ENCODE data around the gene VIT. TPM values are rescaled to one million over a fixed set of nuclear protein-coding genes. Genes with fewer than 3 reads are reported as not detected.

VIT gene
- total and polyA plus RNA-seq, 3 experiments from 2014 or later = 0.08 TPM; not detected in 2

GRCh38 chr2:36743954-36744353 lies 47.4 kb downstream of the VIT start:
- Histone ChIP-seq H3K27me3 (ENCODE audit: insufficient read depth, low read length, poor library complexity, severe bottlenecking) (no peaks in the 10 kb centered on the region), H3K4me3 (ENCODE audit: low read length) (no peak overlapping the region), H3K9me3 (ENCODE audit: low read length) (no peaks in the 10 kb centered on the region), H3K4me1 (ENCODE audit: insufficient read depth, low read length) (no peaks in the 10 kb centered on the region), H3K27ac (ENCODE audit: low read depth, low read length) (no peak overlapping the region), H3K36me3 (ENCODE audit: insufficient read depth, low read length) (no peaks in the 10 kb centered on the region)
- Mint-ChIP-seq H3K9me3 (peaks cover 3 to 11% (median 5%) of the 10 kb centered on the region in 5 donors), H3K4me1 (peaks cover 0 to 6% (median 0%) of the 10 kb centered on the region in 3 donors), H3K36me3 (no peaks in the 10 kb centered on the region), H3K27ac (no peak overlapping the region), H3K27me3 (peaks cover 26 to 70% of the 10 kb centered on the region in 2 donors), H3K4me3 (no peak overlapping the region)
- DNase-seq = no peak
- CTCF ChIA-PET = no interaction called here
- POLR2A ChIA-PET = no interaction called here

GRCh38 chr2:36748166-36748565 lies 51.7 kb downstream of the VIT start:
- H3K27ac Mint-ChIP-seq = no peak overlapping the region
- POLR2A ChIA-PET = no interaction called here
- no peaks in the 10 kb centered on the region for H3K4me1 ChIP-seq (ENCODE audit: insufficient read depth, low read length)
- no peaks in the 10 kb centered on the region for H3K36me3 ChIP-seq (ENCODE audit: insufficient read depth, low read length)
- no peak overlapping the region for H3K4me3 Mint-ChIP-seq
- no peaks in the 10 kb centered on the region for H3K9me3 ChIP-seq (ENCODE audit: low read length)
- no peak overlapping the region for H3K4me3 ChIP-seq (ENCODE audit: low read length)
- H3K27me3 ChIP-seq (ENCODE audit: insufficient read depth, low read length, poor library complexity, severe bottlenecking) = no peaks in the 10 kb centered on the region
- H3K9me3 Mint-ChIP-seq = peaks cover 3 to 11% (median 5%) of the 10 kb centered on the region in 5 donors
- no peaks in the 10 kb centered on the region for H3K4me1 Mint-ChIP-seq
- H3K36me3 Mint-ChIP-seq = no peaks in the 10 kb centered on the region
- CTCF ChIA-PET = no interaction called here
- no peak overlapping the region for H3K27ac ChIP-seq (ENCODE audit: low read depth, low read length)
- peaks cover 35 to 75% of the 10 kb centered on the region in 2 donors for H3K27me3 Mint-ChIP-seq
- no peak for DNase-seq

GRCh38 chr2:36750101-36750500 lies 53.6 kb downstream of the VIT start:
- peaks cover 0 to 4% (median 0%) of the 10 kb centered on the region in 5 donors for H3K9me3 Mint-ChIP-seq

GRCh38 chr2:36753706-36754221 lies 57.3 kb downstream of the VIT start:
- H3K4me1 Mint-ChIP-seq = no peaks in the 10 kb centered on the region
- no peaks in the 10 kb centered on the region for H3K27me3 ChIP-seq (ENCODE audit: insufficient read depth, low read length, poor library complexity, severe bottlenecking)
- no peaks in the 10 kb centered on the region for H3K36me3 Mint-ChIP-seq
- H3K4me1 ChIP-seq (ENCODE audit: insufficient read depth, low read length) = no peaks in the 10 kb centered on the region
- H3K4me3 ChIP-seq (ENCODE audit: low read length) = no peak overlapping the region
- POLR2A ChIA-PET = no interaction called here
- H3K9me3 ChIP-seq (ENCODE audit: low read length) = no peaks in the 10 kb centered on the region
- H3K27ac Mint-ChIP-seq = no peak overlapping the region
- peaks cover 22 to 49% of the 10 kb centered on the region in 2 donors for H3K27me3 Mint-ChIP-seq
- no peak overlapping the region for H3K27ac ChIP-seq (ENCODE audit: low read depth, low read length)
- no peak for DNase-seq
- H3K9me3 Mint-ChIP-seq = peaks cover 0 to 1% (median 0%) of the 10 kb centered on the region in 5 donors
- CTCF ChIA-PET = no interaction called here
- H3K36me3 ChIP-seq (ENCODE audit: insufficient read depth, low read length) = no peaks in the 10 kb centered on the region
- no peak overlapping the region for H3K4me3 Mint-ChIP-seq

More at GRCh38 chr2:36750101-36750500, 53.6 kb downstream of the VIT start:
- Histone ChIP-seq H3K4me3 (ENCODE audit: low read length) (no peak overlapping the region), H3K36me3 (ENCODE audit: insufficient read depth, low read length) (no peaks in the 10 kb centered on the region), H3K4me1 (ENCODE audit: insufficient read depth, low read length) (no peaks in the 10 kb centered on the region), H3K9me3 (ENCODE audit: low read length) (no peaks in the 10 kb centered on the region), H3K27me3 (ENCODE audit: insufficient read depth, low read length, poor library complexity, severe bottlenecking) (no peaks in the 10 kb centered on the region), H3K27ac (ENCODE audit: low read depth, low read length) (no peak overlapping the region)
- Mint-ChIP-seq H3K36me3 (no peaks in the 10 kb centered on the region), H3K27ac (no peak overlapping the region), H3K4me3 (no peak overlapping the region), H3K27me3 (peaks cover 30 to 69% of the 10 kb centered on the region in 2 donors), H3K4me1 (no peaks in the 10 kb centered on the region)
- no peak for DNase-seq
- POLR2A ChIA-PET = no interaction called here
- CTCF ChIA-PET = no interaction called here

- DNase-seq = no peak
- POLR2A ChIA-PET = no interaction called here
These were observed 58.1 kb downstream of the VIT start for GRCh38 chr2:36754578-36754977.

GRCh38 chr2:36756438-36756837 lies 59.9 kb downstream of the VIT start:
- H3K9me3 Mint-ChIP-seq = peaks cover 0 to 1% (median 0%) of the 10 kb centered on the region in 5 donors
- peaks cover 17 to 34% of the 10 kb centered on the region in 2 donors for H3K27me3 Mint-ChIP-seq
- Histone ChIP-seq H3K4me1 (ENCODE audit: insufficient read depth, low read length) (no peaks in the 10 kb centered on the region), H3K36me3 (ENCODE audit: insufficient read depth, low read length) (no peaks in the 10 kb centered on the region), H3K27me3 (ENCODE audit: insufficient read depth, low read length, poor library complexity, severe bottlenecking) (no peaks in the 10 kb centered on the region), H3K27ac (ENCODE audit: low read depth, low read length) (no peak overlapping the region), H3K9me3 (ENCODE audit: low read length) (no peaks in the 10 kb centered on the region), H3K4me3 (ENCODE audit: low read length) (no peak overlapping the region)
- POLR2A ChIA-PET = no interaction called here
- H3K4me1 Mint-ChIP-seq = no peaks in the 10 kb centered on the region
- H3K27ac Mint-ChIP-seq = no peak overlapping the region
- no peak overlapping the region for H3K4me3 Mint-ChIP-seq
- CTCF ChIA-PET = no interaction called here
- H3K36me3 Mint-ChIP-seq = no peaks in the 10 kb centered on the region
- no peak for DNase-seq

More at GRCh38 chr2:36754578-36754977, 58.1 kb downstream of the VIT start:
- no peaks in the 10 kb centered on the region for H3K9me3 ChIP-seq (ENCODE audit: low read length)
- no peaks in the 10 kb centered on the region for H3K27me3 ChIP-seq (ENCODE audit: insufficient read depth, low read length, poor library complexity, severe bottlenecking)
- H3K9me3 Mint-ChIP-seq = peaks cover 0 to 1% (median 0%) of the 10 kb centered on the region in 5 donors
- no peak overlapping the region for H3K27ac ChIP-seq (ENCODE audit: low read depth, low read length)
- no peak overlapping the region for H3K27ac Mint-ChIP-seq
- H3K4me3 Mint-ChIP-seq = no peak overlapping the region
- CTCF ChIA-PET = no interaction called here
- H3K36me3 ChIP-seq (ENCODE audit: insufficient read depth, low read length) = no peaks in the 10 kb centered on the region
- H3K4me1 Mint-ChIP-seq = no peaks in the 10 kb centered on the region
- H3K36me3 Mint-ChIP-seq = no peaks in the 10 kb centered on the region
- H3K4me1 ChIP-seq (ENCODE audit: insufficient read depth, low read length) = no peaks in the 10 kb centered on the region
- peaks cover 15 to 41% of the 10 kb centered on the region in 2 donors for H3K27me3 Mint-ChIP-seq
- H3K4me3 ChIP-seq (ENCODE audit: low read length) = no peak overlapping the region

GRCh38 chr2:36762764-36763490 lies 66.4 kb downstream of the VIT start:
- no peak overlapping the region for H3K4me3 ChIP-seq (ENCODE audit: low read length)
- Mint-ChIP-seq H3K27ac (no peak overlapping the region), H3K4me3 (no peak overlapping the region), H3K36me3 (no peaks in the 10 kb centered on the region), H3K9me3 (peaks cover 0 to 3% (median 0%) of the 10 kb centered on the region in 5 donors), H3K27me3 (peaks cover 10 to 39% of the 10 kb centered on the region in 2 donors), H3K4me1 (no peaks in the 10 kb centered on the region)
- DNase-seq = no peak
- no peaks in the 10 kb centered on the region for H3K9me3 ChIP-seq (ENCODE audit: low read length)
- POLR2A ChIA-PET = no interaction called here
- no peaks in the 10 kb centered on the region for H3K4me1 ChIP-seq (ENCODE audit: insufficient read depth, low read length)
- CTCF ChIA-PET = no interaction called here
- H3K36me3 ChIP-seq (ENCODE audit: insufficient read depth, low read length) = no peaks in the 10 kb centered on the region
- no peak overlapping the region for H3K27ac ChIP-seq (ENCODE audit: low read depth, low read length)
- no peaks in the 10 kb centered on the region for H3K27me3 ChIP-seq (ENCODE audit: insufficient read depth, low read length, poor library complexity, severe bottlenecking)

- H3K4me3 Mint-ChIP-seq = no peak overlapping the region
- no peak for DNase-seq
- CTCF ChIA-PET = no interaction called here
These were observed 72.6 kb downstream of the VIT start for GRCh38 chr2:36769106-36769505.

More at GRCh38 chr2:36769106-36769505, 72.6 kb downstream of the VIT start:
- no peaks in the 10 kb centered on the region for H3K36me3 Mint-ChIP-seq
- POLR2A ChIA-PET = no interaction called here
- H3K9me3 Mint-ChIP-seq = peaks cover 0 to 3% (median 0%) of the 10 kb centered on the region in 5 donors
- Histone ChIP-seq H3K27ac (ENCODE audit: low read depth, low read length) (no peak overlapping the region), H3K27me3 (ENCODE audit: insufficient read depth, low read length, poor library complexity, severe bottlenecking) (no peaks in the 10 kb centered on the region), H3K36me3 (ENCODE audit: insufficient read depth, low read length) (no peaks in the 10 kb centered on the region), H3K4me3 (ENCODE audit: low read length) (no peak overlapping the region), H3K9me3 (ENCODE audit: low read length) (no peaks in the 10 kb centered on the region), H3K4me1 (ENCODE audit: insufficient read depth, low read length) (no peaks in the 10 kb centered on the region)
- no peak overlapping the region for H3K27ac Mint-ChIP-seq
- peaks cover 10 to 23% of the 10 kb centered on the region in 2 donors for H3K27me3 Mint-ChIP-seq
- H3K4me1 Mint-ChIP-seq = no peaks in the 10 kb centered on the region
